A549 treated with GW870086 at 1 μM for 4 hours (cell line): ENCODE results near the gene PRRG1. TPM values are rescaled to one million over a fixed set of nuclear protein-coding genes. Genes with fewer than 3 reads are reported as not detected.

Source experiments
- total RNA-seq: library from RNA; stranded (reverse); fragments of 200-300 nt; extraction: Qiagen RNA extraction; gene quantifications from 5 replicates; pipeline ENCODE4 v1.2.3, GENCODE V29; 2022; ENCODE audit warnings: low read depth

PRRG1 gene
- 5.6 to 6.6 TPM (median 6.1 TPM) in 5 replicates for total RNA-seq

DNA sequence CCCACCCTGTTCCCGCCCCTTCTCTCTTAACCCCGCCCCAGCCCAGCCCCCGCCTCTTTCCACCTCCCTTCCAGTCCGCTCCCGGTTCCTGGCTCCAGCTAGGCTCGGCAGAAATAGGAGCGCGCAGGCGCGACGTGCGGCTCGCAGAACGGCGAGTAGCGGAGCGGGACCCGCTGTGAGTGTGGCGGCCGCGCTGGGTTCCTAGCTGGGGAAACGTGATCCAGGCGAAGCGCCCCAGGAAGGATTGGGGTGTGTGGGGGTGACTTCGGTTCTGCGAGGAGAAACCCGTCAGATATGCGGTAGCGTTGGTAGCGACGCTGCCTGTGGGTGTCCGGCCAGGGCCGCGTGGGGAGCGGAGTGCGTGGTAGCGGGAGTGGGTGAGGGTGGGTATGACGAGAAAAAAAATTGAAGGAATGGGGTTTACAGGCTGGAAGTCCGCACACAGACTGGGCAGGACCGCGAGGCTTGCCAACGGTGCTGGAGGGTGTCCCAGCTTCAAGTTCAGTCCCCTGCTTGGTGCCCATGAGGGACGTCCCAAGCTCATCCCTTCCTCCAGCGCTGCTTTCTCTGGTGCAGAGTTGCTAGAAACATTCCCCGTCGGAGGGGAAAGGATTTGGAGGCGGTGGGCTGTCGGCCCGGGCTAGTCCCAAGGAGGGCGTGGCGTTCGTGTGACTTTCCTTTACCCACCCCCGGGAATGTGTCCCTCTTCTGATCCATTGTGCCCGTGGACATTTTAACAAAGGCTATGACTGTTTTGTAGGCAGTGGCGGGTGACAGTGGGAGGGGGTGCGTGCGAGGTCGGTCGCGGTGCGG, at the start of gene PRRG1:
TSS of gene PRRG1 (plus strand) at position 144 of the 813 bp plus-strand sequence. CDS start 56,886 bp downstream, outside the sequence.

Other genes with a start within 250 kb of the PRRG1 start
- not detected in 5 replicates for gene LANCL3, start 222.3 kb downstream of the PRRG1 start, total RNA-seq